ENCODE measurements around the gene TMC1. TPM values are rescaled to one million over a fixed set of nuclear protein-coding genes. Genes with fewer than 3 reads are reported as not detected.

The TMC1 gene
- total and polyA plus RNA-seq, 2 of the 13 experiments (the other 11 are each of a cell fraction or from before 2014, with no cell fraction given) = 0.02 to 0.03 TPM

DNA sequence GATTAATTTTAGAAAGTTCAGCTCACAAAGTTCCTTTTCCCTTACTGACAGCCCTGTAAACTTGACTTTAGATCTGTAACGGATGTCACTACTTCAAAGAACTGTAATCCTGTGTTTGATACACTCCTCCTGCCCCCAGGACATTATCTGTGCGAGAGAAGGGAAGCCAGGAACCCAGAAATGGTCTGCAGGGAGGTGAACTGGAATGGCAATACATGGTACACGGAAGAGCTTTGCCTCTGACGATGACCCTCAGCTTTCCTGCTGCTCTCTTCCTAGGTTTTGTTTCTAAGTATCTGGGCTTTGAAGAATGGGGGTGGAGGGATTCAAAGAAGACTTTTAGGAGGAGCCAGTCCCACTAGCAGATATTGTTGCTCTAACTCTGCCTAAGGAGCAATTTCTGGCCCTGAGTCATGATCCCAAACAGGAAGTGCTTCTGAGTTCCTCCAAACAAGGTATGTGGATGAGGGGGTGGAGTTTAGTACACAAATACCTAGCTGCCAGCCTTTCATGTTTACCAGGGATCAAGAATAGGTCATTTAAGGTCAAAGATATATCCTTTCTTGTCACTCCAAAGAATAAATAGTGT, 43.4 kb upstream of the TMC1 start (continued):
- TF ChIP-seq JUNB (CRISPR knock-in tag; IDR thresholded peaks at IDR 0.05; ENCODE audit: borderline replicate concordance) (no peak), SP5 (CRISPR knock-in tag; IDR thresholded peaks at IDR 0.05; ENCODE audit: borderline replicate concordance, low read depth) (peak; percentile 95), AKAP8 (CRISPR knock-in tag; IDR thresholded peaks at IDR 0.05) (no peak), ZNF20 (CRISPR knock-in tag; IDR thresholded peaks at IDR 0.05) (no peak), ERF (CRISPR knock-in tag; IDR thresholded peaks at IDR 0.05) (0 out of 2 replicates have a peak, but pooled peaks have one; percentile 25), MEF2D (CRISPR knock-in tag; IDR thresholded peaks at IDR 0.05) (peak; percentile 43; the same call in 1 of the 2 replicates), NR2F1 (CRISPR knock-in tag; IDR thresholded peaks at IDR 0.05) (peak; percentile 83 to 96), IRF2 (CRISPR knock-in tag; IDR thresholded peaks at IDR 0.05) (peak; percentile 11; the same call in 1 of the 2 replicates), TARDBP (CRISPR knock-in tag; IDR thresholded peaks at IDR 0.05) (no peak), ZNF468 (CRISPR knock-in tag; IDR thresholded peaks at IDR 0.05) (no peak), ZNF883 (CRISPR knock-in tag; IDR thresholded peaks at IDR 0.05; ENCODE audit: not compliant biosample characterization) (no peak), NCOA2 (CRISPR knock-in tag; IDR thresholded peaks at IDR 0.05) (peak; percentile 47), ETV5 (CRISPR knock-in tag; IDR thresholded peaks at IDR 0.05; ENCODE audit: borderline replicate concordance) (peak; percentile 59; the same call in 1 of the 2 replicates), GATAD2A (CRISPR knock-in tag; IDR thresholded peaks at IDR 0.05) (peak; percentile 65), NFIC (IDR thresholded peaks at IDR 0.05; ENCODE audit: low read length) (peak; percentile 17; the same call in 1 of the 2 replicates), RFX5 (IDR thresholded peaks at IDR 0.05; ENCODE audit: low read depth, low read length) (no peak)
- TF ChIP-seq, protein P1, sequence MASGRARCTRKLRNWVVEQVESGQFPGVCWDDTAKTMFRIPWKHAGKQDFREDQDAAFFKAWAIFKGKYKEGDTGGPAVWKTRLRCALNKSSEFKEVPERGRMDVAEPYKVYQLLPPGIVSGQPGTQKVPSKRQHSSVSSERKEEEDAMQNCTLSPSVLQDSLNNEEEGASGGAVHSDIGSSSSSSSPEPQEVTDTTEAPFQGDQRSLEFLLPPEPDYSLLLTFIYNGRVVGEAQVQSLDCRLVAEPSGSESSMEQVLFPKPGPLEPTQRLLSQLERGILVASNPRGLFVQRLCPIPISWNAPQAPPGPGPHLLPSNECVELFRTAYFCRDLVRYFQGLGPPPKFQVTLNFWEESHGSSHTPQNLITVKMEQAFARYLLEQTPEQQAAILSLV (CRISPR knock-in tag; IDR thresholded peaks at IDR 0.05; ENCODE audit: borderline replicate concordance) = no peak
- TF ChIP-seq, protein P2, sequence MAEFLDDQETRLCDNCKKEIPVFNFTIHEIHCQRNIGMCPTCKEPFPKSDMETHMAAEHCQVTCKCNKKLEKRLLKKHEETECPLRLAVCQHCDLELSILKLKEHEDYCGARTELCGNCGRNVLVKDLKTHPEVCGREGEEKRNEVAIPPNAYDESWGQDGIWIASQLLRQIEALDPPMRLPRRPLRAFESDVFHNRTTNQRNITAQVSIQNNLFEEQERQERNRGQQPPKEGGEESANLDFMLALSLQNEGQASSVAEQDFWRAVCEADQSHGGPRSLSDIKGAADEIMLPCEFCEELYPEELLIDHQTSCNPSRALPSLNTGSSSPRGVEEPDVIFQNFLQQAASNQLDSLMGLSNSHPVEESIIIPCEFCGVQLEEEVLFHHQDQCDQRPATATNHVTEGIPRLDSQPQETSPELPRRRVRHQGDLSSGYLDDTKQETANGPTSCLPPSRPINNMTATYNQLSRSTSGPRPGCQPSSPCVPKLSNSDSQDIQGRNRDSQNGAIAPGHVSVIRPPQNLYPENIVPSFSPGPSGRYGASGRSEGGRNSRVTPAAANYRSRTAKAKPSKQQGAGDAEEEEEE (CRISPR knock-in tag; IDR thresholded peaks at IDR 0.05; ENCODE audit: borderline replicate concordance) = no peak
- TF ChIP-seq, protein P3, sequence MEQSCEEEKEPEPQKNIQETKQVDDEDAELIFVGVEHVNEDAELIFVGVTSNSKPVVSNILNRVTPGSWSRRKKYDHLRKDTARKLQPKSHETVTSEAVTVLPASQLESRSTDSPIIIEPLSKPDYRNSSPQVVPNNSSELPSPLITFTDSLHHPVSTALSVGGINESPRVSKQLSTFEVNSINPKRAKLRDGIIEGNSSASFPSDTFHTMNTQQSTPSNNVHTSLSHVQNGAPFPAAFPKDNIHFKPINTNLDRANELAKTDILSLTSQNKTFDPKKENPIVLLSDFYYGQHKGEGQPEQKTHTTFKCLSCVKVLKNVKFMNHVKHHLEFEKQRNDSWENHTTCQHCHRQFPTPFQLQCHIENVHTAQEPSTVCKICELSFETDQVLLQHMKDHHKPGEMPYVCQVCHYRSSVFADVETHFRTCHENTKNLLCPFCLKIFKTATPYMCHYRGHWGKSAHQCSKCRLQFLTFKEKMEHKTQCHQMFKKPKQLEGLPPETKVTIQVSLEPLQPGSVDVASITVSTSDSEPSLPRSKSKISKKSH (CRISPR knock-in tag; IDR thresholded peaks at IDR 0.05; ENCODE audit: borderline replicate concordance) = no peak
- TF ChIP-seq, protein P4, sequence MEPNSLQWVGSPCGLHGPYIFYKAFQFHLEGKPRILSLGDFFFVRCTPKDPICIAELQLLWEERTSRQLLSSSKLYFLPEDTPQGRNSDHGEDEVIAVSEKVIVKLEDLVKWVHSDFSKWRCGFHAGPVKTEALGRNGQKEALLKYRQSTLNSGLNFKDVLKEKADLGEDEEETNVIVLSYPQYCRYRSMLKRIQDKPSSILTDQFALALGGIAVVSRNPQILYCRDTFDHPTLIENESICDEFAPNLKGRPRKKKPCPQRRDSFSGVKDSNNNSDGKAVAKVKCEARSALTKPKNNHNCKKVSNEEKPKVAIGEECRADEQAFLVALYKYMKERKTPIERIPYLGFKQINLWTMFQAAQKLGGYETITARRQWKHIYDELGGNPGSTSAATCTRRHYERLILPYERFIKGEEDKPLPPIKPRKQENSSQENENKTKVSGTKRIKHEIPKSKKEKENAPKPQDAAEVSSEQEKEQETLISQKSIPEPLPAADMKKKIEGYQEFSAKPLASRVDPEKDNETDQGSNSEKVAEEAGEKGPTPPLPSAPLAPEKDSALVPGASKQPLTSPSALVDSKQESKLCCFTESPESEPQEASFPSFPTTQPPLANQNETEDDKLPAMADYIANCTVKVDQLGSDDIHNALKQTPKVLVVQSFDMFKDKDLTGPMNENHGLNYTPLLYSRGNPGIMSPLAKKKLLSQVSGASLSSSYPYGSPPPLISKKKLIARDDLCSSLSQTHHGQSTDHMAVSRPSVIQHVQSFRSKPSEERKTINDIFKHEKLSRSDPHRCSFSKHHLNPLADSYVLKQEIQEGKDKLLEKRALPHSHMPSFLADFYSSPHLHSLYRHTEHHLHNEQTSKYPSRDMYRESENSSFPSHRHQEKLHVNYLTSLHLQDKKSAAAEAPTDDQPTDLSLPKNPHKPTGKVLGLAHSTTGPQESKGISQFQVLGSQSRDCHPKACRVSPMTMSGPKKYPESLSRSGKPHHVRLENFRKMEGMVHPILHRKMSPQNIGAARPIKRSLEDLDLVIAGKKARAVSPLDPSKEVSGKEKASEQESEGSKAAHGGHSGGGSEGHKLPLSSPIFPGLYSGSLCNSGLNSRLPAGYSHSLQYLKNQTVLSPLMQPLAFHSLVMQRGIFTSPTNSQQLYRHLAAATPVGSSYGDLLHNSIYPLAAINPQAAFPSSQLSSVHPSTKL (CRISPR knock-in tag; IDR thresholded peaks at IDR 0.05) = peak; percentile 78

Data from HepG2 (cell line).